Activated CD4-positive, alpha-beta T cell treated with anti-CD3 and anti-CD28 coated beads, Interleukin-10, Interleukin-2, amounts not matched to agents 100 ng/mL and 50 ng/mL, durations not matched to agents 16 hours and 8 hours (primary cell): ENCODE measurements around the gene NEK1.

Experiments used
- DNase-seq: peaks from one replicate; pipeline ENCODE4 v3.0.0-alpha.2; 2020

The NEK1 gene, protein sequence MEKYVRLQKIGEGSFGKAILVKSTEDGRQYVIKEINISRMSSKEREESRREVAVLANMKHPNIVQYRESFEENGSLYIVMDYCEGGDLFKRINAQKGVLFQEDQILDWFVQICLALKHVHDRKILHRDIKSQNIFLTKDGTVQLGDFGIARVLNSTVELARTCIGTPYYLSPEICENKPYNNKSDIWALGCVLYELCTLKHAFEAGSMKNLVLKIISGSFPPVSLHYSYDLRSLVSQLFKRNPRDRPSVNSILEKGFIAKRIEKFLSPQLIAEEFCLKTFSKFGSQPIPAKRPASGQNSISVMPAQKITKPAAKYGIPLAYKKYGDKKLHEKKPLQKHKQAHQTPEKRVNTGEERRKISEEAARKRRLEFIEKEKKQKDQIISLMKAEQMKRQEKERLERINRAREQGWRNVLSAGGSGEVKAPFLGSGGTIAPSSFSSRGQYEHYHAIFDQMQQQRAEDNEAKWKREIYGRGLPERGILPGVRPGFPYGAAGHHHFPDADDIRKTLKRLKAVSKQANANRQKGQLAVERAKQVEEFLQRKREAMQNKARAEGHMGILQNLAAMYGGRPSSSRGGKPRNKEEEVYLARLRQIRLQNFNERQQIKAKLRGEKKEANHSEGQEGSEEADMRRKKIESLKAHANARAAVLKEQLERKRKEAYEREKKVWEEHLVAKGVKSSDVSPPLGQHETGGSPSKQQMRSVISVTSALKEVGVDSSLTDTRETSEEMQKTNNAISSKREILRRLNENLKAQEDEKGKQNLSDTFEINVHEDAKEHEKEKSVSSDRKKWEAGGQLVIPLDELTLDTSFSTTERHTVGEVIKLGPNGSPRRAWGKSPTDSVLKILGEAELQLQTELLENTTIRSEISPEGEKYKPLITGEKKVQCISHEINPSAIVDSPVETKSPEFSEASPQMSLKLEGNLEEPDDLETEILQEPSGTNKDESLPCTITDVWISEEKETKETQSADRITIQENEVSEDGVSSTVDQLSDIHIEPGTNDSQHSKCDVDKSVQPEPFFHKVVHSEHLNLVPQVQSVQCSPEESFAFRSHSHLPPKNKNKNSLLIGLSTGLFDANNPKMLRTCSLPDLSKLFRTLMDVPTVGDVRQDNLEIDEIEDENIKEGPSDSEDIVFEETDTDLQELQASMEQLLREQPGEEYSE (N-terminal part only)

DNA sequence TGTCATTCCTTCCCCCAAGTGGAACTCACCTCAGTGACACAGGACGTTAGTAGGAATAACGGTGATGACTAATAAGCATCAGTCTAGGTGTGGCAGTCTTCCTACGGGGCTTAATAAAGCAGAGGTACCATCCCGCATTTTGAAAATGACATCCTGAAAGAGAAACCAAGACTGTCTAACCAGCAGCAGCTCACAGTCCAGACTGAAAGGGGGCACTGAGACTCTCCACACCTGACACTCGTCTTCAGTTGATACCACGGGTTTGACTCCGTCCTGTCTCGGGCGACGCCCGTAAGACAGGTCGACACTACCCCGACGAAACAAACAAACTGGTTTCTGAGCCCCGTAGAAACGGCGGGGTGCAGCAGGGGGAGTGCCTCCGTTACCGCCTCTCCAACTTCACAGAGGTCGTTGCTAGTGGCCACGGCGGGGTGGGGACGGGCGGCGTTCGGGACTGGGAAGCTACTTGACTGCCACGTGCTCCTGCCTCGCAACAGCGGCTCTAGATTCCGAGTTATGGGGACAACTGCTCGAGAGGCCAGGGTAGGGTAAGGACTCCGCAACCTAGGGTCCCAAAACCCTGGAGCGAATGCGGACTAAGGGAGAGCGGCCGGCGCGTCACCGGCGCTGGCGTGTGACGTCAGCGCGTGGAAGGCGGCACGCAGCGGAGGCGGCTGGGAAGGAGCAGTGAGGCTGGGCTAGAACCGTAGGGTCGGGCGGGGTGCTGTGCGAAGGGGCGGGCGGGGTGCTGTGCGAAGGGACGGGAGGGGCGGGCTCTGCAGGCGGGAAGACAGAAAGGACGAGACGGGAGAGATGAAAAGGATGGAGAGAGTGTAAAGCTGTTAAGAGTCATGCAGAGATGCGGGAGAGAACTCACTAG, at the start of gene NEK1:
TSS of gene NEK1 (minus strand) at position 593 of the 880 bp plus-strand sequence. CDS start 9,953 bp downstream, outside the sequence.
- DNase-seq: peak; percentile 94

DNA sequence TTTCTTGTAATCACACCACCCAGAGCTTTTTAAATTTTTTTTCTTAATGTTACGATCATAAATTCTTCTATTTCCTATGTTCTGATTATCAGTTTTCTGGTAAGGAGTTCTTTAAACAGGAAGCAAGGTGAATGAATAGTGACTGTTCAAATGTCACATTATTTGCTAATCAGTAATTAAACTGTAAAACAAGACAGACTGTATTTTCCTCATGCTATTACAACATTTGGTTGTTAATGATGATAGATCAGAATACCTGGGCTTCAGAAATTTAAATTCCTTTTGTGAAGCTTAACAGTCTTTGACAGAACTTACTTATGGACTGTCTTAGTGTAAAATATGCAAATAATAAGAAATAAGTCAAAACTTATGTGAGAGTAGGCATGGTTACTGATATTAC, 49.4 kb upstream of the NEK1 start:
- no peak for DNase-seq

DNA sequence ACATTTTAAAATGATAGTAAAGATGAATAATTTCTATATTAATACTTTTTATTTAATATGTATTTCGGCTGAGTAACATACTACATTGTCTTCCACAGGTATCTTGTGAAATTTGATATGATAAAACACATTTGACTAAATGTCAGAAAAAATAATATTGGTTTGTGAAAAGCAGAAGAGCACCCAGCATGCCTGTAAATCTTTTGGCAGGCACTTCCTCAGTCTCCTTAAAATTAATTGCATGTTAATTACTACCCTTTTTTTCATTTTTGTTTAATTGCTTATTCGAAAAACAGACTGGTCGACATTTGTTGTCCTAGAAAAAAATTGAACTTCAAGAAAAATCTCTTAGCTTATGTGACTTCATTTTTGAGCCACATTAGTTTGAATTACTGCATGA, 48.5 kb upstream of the NEK1 start:
- no peak for DNase-seq

DNA sequence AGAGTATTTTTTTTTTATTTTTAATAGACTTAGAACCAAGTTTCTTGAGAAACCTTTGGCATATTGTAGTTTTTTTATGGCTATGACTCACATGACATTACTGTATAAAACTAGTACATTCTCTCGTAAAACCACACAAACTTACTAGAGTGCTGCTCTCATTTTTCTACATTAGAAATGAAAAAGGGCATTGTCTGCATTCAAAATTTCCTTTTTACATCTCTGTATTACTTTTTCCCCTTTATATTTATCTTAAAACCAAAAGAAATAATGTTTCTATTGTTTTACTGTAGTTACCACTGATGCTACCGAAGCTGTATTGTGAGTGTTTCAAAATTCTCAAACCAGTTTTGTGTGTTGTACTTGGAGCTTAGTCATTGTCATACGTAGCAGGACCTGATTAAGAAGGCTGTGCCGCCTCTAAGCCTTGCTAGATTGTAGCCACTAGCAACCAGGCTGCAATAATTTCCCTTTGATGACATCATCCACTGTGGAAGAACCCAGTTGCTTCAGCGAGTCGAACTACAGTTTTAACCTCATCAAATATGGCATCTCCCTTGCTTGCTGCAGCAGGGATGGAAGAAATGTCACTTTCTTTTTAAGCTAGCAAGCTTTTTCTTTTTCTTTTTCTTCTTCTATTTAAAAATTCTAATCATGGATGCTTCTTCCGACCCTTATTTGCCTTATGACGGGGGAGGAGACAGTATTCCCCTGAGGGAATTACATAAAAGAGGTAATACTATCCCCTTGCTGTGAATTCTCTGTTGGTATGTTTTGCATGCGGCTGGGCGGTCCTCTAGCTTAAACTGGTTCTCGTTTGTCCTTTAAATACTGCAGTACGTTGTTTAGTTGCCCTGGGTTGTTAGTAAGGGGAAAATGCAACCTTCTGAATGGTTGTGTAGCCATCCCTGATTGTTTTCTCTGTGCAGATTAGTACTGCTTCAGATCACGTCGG, 47.6 kb upstream of the NEK1 start:
- peak; percentile 93 for DNase-seq

DNA sequence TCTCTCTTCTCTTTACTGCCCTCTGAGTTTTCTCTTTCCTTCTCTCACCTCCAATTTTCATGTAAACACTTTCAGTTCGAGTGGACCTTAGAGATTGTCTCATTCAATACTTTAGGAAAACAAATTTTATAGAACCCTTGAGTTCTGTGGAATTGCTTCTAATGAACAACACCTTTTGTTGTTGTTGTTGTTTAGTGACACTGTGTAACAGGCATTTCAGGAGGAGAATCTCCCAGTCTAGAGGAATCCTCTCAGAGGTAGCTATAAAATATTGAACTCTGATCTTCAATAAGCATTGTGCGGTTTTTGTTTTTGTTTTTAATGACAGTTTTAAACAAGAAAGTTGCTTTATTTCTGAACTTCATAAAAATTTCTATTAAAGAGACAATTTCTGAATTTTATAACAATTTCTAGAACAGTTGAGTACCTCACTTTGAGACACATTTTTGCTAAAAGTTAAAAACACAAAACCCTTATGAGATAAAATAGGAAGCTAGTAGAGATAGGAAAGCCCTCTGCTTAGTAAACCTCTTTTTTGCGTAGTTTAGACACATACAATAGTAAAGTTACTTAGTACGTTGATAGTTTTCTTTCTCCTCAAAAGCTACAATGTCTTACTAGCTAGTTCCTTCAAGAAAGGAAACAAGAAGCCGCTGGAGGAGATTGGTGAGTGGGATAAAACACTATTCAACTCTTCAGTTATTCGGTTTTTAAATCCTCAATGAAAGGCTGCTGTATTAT, 46.8 kb upstream of the NEK1 start:
- peak; percentile 3 for DNase-seq

DNA sequence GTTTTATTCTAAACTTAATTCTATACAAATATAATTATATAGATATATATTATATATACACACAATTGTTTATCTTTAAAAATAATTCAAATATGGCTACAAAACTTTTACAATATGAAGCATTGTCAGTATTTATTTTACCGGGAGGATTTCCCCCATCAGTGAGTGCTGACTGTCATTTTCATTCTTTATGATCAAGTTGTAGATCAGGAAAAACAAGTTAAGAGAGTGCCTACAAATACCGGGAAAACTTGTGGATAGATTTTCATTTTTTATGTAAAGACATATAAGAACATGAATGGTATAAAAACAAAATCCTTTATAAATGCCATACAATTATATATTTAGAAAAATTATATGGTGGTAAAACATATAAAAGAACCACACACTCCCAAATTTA, 45.8 kb upstream of the NEK1 start:
- no peak for DNase-seq

DNA sequence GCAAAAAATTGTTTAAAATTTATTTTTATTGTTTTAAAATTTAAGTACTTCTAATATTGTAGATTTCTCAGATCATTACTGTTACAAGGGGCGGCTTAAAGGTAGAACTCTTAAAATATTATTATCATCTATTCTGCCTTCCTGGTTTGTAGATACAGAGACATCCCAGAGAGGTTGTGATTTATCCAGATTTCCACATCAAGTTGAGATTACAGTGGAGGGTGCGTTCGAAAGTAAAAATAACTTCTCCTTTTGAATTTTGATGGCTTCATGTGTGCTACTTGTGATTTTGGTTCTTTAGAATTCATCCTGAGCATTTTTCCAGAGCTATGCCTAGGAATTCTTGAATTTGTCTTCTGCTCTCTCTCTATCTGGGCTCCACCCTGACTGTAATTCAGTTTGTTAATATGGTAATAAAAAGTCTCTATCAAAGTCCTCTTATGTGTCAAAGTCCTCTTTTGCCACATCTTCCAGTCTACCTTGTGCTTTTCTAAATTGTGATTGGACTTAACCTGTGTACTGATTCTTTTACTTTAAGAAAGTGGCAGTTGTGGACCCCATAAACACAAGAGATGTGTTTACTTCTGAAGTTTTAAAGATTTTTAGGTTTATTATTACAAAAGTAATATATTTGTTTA, 45.2 kb upstream of the NEK1 start:
- DNase-seq: no peak

DNA sequence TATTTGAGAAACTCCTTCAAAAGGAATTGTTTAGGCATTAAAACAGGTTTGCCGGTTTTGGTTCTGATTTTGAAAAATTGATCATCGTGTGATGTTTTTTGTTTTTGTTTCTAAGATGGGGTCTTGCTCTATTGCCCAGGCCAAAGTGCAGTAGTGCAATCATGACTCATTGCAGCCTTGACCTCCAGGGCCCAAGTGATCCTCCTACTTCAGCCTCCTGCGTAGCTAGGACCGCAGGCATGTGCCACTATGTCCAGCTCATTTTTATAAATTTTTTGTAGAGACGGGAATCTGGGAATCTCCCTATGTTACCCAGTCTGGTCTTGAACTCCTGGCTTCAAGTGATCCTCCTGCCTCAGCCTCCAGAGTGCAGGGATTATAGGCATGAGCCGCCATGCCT, 43.0 kb upstream of the NEK1 start:
- DNase-seq: no peak

DNA sequence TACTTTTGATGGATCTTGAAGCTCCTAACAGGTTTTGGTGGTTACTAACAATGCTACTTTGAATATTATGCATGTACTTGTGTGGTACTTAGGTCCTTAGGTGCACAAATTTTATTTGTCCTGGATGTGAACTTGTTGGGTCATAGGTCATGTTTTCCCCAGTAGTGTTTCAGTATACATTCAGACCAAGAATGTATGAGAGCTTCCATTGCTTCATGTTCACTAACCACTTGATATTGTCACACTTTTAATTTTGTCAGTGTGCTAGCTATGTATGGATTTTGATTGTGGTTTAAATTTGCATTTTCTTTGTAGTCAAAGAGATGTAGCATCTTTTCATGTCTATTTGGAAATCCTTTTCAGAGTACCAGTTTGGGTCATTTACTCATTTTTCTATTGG, 40.2 kb upstream of the NEK1 start:
- DNase-seq: no peak

DNA sequence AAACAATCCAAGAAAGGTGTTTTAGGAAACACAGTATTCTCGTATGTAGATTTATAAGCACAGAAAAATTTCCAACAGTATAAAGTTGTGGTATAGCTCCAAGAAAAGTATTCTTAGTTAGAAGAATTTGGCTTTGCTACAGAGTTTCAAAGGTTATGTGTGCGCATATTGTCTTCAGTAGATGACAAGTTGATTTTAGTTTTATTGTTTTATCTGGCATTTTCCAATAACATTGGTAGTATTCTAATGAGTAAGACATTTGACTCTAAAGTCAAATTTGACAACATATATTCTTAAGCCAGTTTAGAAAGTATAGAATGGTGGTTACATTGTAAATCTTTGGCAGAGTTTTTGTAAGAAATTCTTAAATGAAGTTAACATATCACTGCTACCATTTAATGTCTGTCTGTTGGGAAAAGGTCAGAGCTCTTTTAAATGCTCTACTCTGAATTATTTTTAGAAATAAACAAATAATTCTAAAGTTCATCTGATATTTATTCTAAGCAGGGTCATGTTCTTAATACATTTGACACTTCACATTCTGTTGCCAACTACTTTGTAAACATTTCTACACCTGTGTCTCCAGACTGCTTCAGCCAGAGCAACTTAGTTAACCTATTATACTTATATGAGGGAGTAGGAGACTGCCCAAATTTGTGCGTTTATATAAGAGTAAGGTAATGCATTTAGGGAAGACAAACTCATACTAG, 38.0 kb upstream of the NEK1 start:
- DNase-seq: no peak

DNA sequence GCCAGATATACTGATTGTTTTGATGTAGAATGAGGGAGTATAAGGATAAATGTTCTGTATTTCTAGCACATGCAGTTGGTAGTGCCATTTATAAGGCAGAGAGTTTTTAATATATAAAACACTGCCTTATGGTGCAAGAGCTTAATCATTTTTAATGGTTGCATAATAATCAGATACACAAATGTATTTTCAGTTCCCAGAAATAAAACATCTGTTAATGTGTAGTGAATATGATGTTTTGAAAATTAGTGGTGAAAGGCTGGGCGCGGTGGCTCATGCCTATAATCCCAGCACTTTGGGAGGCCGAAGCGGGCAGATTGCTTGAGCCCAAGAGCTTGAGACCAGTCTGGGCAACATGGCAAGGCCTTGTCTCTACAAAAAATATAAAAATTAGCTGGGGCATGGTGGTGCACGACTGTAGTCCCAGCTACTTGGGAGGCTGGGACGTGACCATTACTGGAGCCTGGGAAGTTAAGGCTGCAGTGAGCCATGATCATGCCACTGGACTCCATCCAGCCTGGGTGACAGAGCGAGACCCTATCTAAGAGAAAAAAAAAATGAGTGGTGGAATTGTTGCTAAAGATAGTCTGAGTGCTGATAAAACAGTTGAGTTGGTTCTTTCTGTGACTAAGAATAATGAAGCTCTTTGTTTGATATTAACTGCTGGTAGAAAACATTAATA, 37.3 kb upstream of the NEK1 start:
- no peak for DNase-seq

DNA sequence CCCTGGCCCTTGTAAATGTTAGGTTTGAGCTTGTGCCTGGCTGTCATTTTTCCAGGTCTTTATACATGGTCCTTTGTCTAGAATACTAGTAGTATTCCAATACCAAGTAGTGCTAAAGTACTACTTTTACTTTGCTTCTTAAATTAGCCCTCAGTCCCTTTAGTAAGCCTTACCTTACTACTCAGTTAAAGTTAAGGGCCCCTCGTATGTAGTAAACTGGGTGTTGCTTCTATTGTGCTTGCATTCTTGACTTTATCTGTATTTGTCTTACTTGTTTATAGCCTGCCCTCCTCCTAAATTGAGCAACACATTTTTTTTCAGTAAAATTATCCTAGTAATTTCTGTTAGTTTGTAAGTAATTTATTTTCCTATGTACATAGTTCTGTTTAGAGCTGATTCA, 33.2 kb upstream of the NEK1 start:
- no peak for DNase-seq

DNA sequence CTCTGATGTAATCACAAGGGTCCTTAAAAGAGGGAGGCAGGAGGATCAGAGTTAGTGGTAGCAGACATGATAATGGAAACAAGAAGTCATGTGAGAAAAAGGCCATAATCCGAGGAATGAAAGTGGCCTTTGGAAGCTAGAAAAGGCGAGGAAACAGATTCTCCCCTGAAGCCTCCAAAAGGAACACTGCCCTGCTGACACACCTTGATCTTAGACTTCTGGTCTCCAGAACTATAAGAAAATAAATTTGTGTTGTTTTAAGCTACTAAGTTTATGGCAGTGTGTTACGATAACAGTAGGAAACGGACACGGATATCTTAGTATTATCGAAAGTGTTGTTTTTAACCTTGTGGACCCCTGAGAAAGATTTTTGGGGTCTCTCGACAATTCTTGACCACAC, 32.4 kb upstream of the NEK1 start:
- DNase-seq: no peak

DNA sequence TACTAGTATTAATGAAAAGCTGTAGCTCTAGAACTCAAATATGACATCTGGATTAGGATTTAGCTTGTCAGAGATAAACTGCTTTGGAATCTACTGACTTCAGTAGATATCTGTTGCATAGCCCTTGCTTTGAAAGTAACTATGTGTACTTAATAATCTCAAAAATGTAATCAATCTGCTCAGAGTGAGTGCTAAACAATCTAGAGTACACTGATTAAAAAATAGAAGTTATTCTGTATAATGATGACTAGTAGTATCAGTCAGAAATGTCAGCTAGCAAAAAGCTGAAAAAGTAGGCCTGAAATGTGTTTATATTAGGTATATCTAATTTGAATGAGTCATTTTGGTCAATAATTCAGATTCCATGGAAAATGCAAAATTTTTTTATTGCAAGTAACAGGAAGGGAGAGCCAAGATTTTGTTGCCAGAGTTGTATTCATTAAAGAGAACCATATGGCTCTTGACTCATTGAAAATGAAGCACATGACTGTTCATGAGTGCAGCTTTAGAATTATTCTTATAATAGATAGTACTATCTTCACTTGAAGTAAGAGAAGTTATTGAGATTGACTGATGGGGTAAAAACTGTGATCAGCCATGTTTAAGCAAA, 28.0 kb upstream of the NEK1 start:
- DNase-seq: no peak

DNA sequence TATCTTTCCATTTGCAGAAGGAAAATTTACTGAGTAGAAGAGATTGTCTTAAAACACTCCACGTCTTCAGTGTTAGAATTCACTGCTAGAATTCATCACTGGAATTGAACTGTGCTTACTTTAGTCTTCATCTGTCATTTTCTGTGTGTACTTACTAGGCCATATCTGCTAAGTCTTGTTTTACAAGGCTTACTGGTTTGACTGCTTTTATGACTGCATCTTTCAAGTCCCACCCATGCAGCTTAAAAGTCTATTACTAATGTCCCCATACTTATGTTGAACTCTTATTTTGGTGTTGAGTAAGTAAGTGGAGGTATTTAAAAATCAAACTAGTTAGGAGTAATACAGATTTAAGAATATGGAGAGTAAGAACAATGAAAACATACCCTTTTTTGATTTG, 22.6 kb upstream of the NEK1 start:
- DNase-seq: no peak

DNA sequence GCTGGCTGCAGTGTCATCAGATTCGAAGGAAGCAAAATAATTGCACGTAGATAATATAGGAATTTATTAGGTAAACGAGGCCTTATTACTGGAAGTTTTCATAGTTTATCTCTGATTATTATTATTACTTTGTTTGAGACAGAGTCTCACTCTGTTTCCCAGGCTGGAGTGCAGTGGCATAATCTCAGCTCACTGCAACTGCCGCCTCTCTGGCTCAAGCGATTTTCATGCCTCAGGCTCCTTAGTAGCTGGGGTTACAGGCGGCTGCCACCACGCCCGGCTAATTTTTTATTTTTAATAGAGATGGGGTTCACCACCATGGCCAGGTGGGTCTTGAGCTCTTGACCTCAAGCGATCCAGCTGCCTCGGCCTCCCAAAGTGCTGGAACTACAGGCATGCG, 20.5 kb upstream of the NEK1 start:
- no peak for DNase-seq

DNA sequence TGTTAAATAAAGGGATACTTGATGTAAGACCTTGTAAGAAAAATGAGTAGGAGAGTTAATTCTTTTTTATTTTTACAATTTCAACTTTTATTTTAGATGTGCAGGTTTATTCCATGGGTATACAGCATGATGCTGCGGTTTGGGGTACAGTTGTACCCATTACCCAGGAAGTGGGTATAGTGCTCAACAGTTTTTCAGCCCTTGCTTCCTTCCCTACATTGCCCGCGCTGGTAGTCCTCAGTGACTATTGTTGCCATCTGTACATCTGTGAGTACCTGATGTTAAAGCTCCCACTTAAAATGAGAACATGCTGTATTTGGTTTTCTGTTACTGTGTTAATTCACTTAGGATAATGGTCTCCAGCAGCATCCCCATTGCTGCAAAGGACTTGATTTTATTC, 17.7 kb upstream of the NEK1 start:
- DNase-seq: no peak

DNA sequence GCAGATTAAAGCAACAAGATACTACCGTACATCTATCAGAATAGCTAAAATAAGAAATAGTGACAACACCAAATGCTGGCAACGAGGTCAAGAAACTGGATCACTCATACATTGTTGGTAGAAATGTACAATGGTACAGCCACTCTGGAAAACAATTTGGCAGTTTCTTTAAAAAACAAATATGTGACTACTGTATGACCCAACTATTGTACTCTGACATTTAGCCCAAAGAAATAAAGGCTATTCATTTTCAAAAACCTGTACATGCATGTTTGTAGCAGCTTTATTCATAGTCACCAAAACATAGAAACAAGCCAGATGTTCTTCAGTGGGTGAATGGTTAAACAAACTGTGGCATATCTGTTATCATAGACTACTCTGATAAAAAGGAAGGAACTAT, 16.2 kb upstream of the NEK1 start:
- no peak for DNase-seq
